ENCODE results near the gene COL8A1. TPM values are rescaled to one million over a fixed set of nuclear protein-coding genes. Genes with fewer than 3 reads are reported as not detected.

COL8A1 gene
- total RNA-seq, 2 donors from 2014 or later, result 8.0 to 8.1 TPM

GRCh38 chr3:99681512-99681911, 43.1 kb downstream of the COL8A1 start:
- Histone ChIP-seq H3K27me3 (replicated peaks; ENCODE audit: insufficient read depth) (no peaks in the 10 kb centered on the region), H3K36me3 (no peaks in the 10 kb centered on the region), H3K4me3 (no peak overlapping the region), H3K27ac (no peak overlapping the region), H3K4me1 (replicated peaks) (no peaks in the 10 kb centered on the region), H3K9me3 (no peaks in the 10 kb centered on the region)
- intact Hi-C loops (cut with DNase I), result no loop called here
- no peak for DNase-seq (ENCODE audit: low spot score)
- WGBS, result 78% methylated on average over 1 of the region's 1 CpG
- no peak for TF ChIP-seq POLR2A (IDR thresholded peaks at IDR 0.05)
- TF ChIP-seq CTCF (IDR thresholded peaks at IDR 0.05), result no peak
- no peak for TF ChIP-seq POLR2AphosphoS5 (IDR thresholded peaks at IDR 0.05)

- intact Hi-C loops (cut with DNase I), result no loop called here
- TF ChIP-seq POLR2AphosphoS5 (IDR thresholded peaks at IDR 0.05), result no peak
- no peak for TF ChIP-seq POLR2A (IDR thresholded peaks at IDR 0.05)
- no peak for TF ChIP-seq CTCF (IDR thresholded peaks at IDR 0.05)
- WGBS, result 97% methylated on average over 9 of the region's 9 CpGs
- no peaks in the 10 kb centered on the region for H3K27me3 ChIP-seq (replicated peaks; ENCODE audit: insufficient read depth)
- H3K4me3 ChIP-seq, result no peak overlapping the region
- no peak for DNase-seq (ENCODE audit: low spot score)
- no peak overlapping the region for H3K27ac ChIP-seq
- no peaks in the 10 kb centered on the region for H3K36me3 ChIP-seq
- no peaks in the 10 kb centered on the region for H3K9me3 ChIP-seq
- H3K4me1 ChIP-seq (replicated peaks), result no peaks in the 10 kb centered on the region
Observed at GRCh38 chr3:99681976-99682375, 43.6 kb downstream of the COL8A1 start.

GRCh38 chr3:99683465-99683864, 45.1 kb downstream of the COL8A1 start:
- H3K4me3 ChIP-seq, result no peak overlapping the region
- no peaks in the 10 kb centered on the region for H3K27me3 ChIP-seq (replicated peaks; ENCODE audit: insufficient read depth)
- intact Hi-C loops (cut with DNase I), result no loop called here
- no peaks in the 10 kb centered on the region for H3K9me3 ChIP-seq
- H3K36me3 ChIP-seq, result no peaks in the 10 kb centered on the region
- no peak for TF ChIP-seq POLR2AphosphoS5 (IDR thresholded peaks at IDR 0.05)
- no peak for TF ChIP-seq POLR2A (IDR thresholded peaks at IDR 0.05)
- no peak for TF ChIP-seq CTCF (IDR thresholded peaks at IDR 0.05)
- H3K27ac ChIP-seq, result no peak overlapping the region
- WGBS, result 23% methylated on average over 1 of the region's 1 CpG
- no peak for DNase-seq (ENCODE audit: low spot score)
- H3K4me1 ChIP-seq (replicated peaks), result no peaks in the 10 kb centered on the region

- H3K27me3 ChIP-seq (replicated peaks; ENCODE audit: insufficient read depth), result no peaks in the 10 kb centered on the region
- TF ChIP-seq POLR2A (IDR thresholded peaks at IDR 0.05), result no peak
- TF ChIP-seq CTCF (IDR thresholded peaks at IDR 0.05), result no peak
- no peak for TF ChIP-seq POLR2AphosphoS5 (IDR thresholded peaks at IDR 0.05)
- H3K4me1 ChIP-seq (replicated peaks), result no peaks in the 10 kb centered on the region
- H3K36me3 ChIP-seq, result no peaks in the 10 kb centered on the region
- H3K4me3 ChIP-seq, result no peak overlapping the region
- H3K27ac ChIP-seq, result no peak overlapping the region
- intact Hi-C loops (cut with DNase I), result no loop called here
- 76% methylated on average over 3 of the region's 3 CpGs for WGBS
- DNase-seq (ENCODE audit: low spot score), result no peak
- no peaks in the 10 kb centered on the region for H3K9me3 ChIP-seq
Observed at GRCh38 chr3:99683876-99684275, 45.5 kb downstream of the COL8A1 start.

- TF ChIP-seq POLR2A (IDR thresholded peaks at IDR 0.05), result no peak
- no peak for TF ChIP-seq POLR2AphosphoS5 (IDR thresholded peaks at IDR 0.05)
- Histone ChIP-seq H3K9me3 (no peaks in the 10 kb centered on the region), H3K36me3 (no peaks in the 10 kb centered on the region), H3K27me3 (replicated peaks; ENCODE audit: insufficient read depth) (no peaks in the 10 kb centered on the region), H3K4me1 (replicated peaks) (no peaks in the 10 kb centered on the region), H3K27ac (no peak overlapping the region), H3K4me3 (no peak overlapping the region)
- WGBS, result 55% methylated on average over 4 of the region's 4 CpGs
- intact Hi-C loops (cut with DNase I), result loop anchor here (5.0 kb wide), 1 partner anchor 47 kb away; the partner anchor contains the start of gene COL8A1
- DNase-seq (ENCODE audit: low spot score), result no peak
Observed at GRCh38 chr3:99684644-99685043, 46.2 kb downstream of the COL8A1 start.

Measured in prostate gland (tissue), 2 donors.